T-helper 2 cell (primary cell): ENCODE results near the gene IL13.

Experiments
- DNase-seq, 5 experiments: peaks; one replicate each; pipeline versions ENCODE4 v3.0.0 to v3.0.0-alpha.2; 2012 to 2022

The IL13 gene

DNA sequence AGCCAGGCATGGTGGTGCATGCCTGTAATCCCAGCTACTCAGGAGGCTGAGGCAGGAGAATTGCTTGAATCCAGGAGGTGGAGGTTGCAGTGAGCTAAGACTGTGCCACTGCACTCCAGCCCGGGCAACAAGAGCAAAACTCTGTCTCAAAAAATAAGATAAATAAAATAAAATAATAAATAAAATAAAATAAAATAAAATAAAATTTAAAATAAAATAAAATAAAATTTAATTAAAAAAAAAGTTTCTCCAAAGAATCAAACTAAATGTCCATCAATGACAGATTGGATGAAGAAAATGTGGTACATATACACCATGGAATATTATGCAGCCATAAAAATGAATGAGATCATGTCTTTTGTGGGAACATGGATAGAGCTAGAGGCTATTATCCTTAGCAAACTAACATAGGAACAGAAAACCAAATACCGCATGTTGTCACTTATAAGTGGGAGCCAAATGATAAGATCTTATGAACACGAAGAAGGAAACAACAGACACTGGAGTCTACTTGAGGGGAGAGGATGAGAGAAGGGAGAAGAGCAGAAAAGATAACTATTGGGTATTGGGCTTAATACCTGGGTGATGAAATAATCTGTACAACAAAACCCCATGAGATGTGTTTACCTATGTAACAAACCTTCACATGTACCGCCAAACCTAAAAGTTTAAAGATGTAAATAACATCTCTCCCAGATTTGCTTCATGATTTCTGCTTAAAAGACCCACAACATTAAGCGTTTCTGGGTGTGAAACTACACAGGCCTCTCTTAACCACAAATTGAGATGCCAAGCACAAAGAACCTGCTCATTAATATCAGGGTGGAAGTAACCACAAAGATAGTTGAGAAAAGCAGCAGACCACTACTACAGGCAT is 34.0 kb downstream of the IL13 start:
- DNase-seq = peak in 1 of 5 experiments; percentile 77

- no peak for DNase-seq
Observed at GRCh38 chr5:132692632-132692967, 34.6 kb downstream of the IL13 start.

DNA sequence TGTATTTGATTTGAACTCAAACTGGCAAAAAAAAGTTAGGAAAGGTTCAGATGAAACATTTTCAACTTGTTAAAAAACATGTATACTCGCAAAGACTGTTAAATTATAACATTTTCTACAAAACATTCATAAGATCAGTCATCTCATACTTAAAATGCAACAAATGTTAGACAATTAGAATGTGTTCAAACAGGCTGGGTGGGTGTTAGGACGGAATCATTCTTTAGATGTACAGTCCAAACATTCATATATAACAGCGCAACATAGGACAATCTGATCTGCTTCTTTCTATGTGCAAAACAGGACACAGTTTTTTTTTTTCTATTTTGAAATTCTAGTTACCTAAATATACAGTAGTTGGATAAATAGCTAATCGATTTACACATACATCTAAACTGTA is 38.0 kb downstream of the IL13 start:
- DNase-seq = no peak

GRCh38 chr5:132704875-132705274 is 46.9 kb downstream of the IL13 start:
- DNase-seq = no peak

DNA sequence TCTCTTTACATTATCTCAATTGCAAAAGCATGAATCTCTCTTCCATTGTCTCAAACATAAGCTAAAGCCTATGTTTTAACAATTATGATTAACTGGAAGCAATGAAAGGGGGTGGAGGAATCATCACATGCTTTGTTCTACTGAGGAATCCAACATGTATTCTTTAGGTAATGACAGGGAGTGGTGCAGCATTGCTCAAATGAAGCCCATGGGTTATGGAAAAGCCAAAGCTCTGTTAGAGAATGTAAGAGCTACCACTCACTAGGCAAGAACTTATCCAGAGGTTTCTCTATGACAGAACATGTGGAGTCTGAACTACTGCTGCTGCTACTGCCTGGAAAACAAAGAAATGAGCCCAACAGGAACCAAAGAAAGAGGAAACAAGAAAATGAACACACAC is 50.7 kb downstream of the IL13 start:
- DNase-seq = no peak
